Psoas muscle (tissue), 8 donors: ENCODE results near the gene BEST2. TPM values are rescaled to one million over a fixed set of nuclear protein-coding genes. Genes with fewer than 3 reads are reported as not detected.
A peak's percentile ranks its signal among the peaks of the same experiment; 100 is the strongest.

Experiments
- ATAC-seq, 4 donors: fragments of 200-7000 bp; cut with Tn5 transposase; one replicate each; pipeline ENCODE4 v1.9.1; 2020; ENCODE audit warnings: moderate library complexity in 3 of 4, mild to moderate bottlenecking in 2 of 4
- DNase-seq, 2 donors: peaks; one replicate each; pipeline ENCODE4 v3.0.0-alpha.2; 2020
- H3K27ac ChIP-seq: fragments of 200-600 bp; one replicate; pipeline ENCODE4 v1.8.0; 2022
- H3K27me3 ChIP-seq, 3 donors: fragments of 200-600 bp in 1 of 3; one replicate each; pipeline versions ENCODE4 v1.6.1 to v1.8.0; 2013 to 2022; ENCODE audit warnings: low read length in 2 of 3, mild to moderate bottlenecking in 2 of 3, moderate library complexity in 1 of 3; ENCODE audit not compliant: insufficient read depth in 3 of 3
- H3K36me3 ChIP-seq, 2 donors: fragments of 200-600 bp in 1 of 2; one replicate each; pipeline versions ENCODE4 v1.6.1 to v1.8.0; 2013 to 2022; ENCODE audit warnings: low read depth in 1 of 2, mild to moderate bottlenecking in 1 of 2, moderate library complexity in 1 of 2; ENCODE audit not compliant: insufficient read depth in 1 of 2
- H3K4me1 ChIP-seq: fragments of 200-600 bp; one replicate; pipeline ENCODE4 v1.8.0; 2022
- H3K4me3 ChIP-seq: fragments of 200-600 bp; one replicate; pipeline ENCODE4 v1.8.0; 2022; ENCODE audit warnings: mild to moderate bottlenecking
- H3K9me3 ChIP-seq: fragments of 200-600 bp; one replicate; pipeline ENCODE4 v1.8.0; 2022
- CTCF ChIP-seq: fragments of 200-600 bp; IDR thresholded peaks from one replicate; pipeline ENCODE4 v1.8.0; 2022; ENCODE audit warnings: antibody characterized with exemption
- WGBS, 3 donors: extraction: QIAGEN DNeasy Blood & Tissue Kit; methylation state at CpG; one replicate each; pipeline versions ENCODE4 v1.1.6 to v1.1.7; 2013; 5-methylcytosine and 5-hydroxymethylcytosine counted together
- intact Hi-C, 2 donors: fragments of 100-400 bp; cut with DNase I; formaldehyde crosslinking; loops; one replicate each; pipeline versions ENCODE4 v1.11.0 to v1.14.2; 2022
- polyA plus RNA-seq, 3 donors: library from polyadenylated mRNA; stranded (reverse); fragments of 200-250 nt; gene quantifications; one replicate each; pipeline ENCODE4 v1.2.3, GENCODE V29; 2013
- total RNA-seq, 4 donors: library from RNA; stranded (reverse); fragmentation: NEBNext Ultra II Directional in 2 of 4; extraction: Animal tissue kit (Norgen Biotek cat#: 25700) in 2 of 4; gene quantifications; one replicate each; pipeline versions ENCODE4 v1.2.1 to v1.2.4, GENCODE V29; 2021 to 2023
- donor health status: healthy with polysubstance abuse.
- donor health status: DM: no; HTN: no; CAD: no; lungs with moderate emphysema.
- donor health status: Bipolar disorder and iron deficiency.
- donor health status: healthy.
- donor health status: DM: yes; HTN: yes; CAD: no.
- donor health status: DM: no; HTN: no; CAD: no.
- donor health status: DM: no; HTN: no; CAD: no.
- donor health status: DM: yes; HTN: yes; CAD: no.

Gene BEST2
- total and polyA plus RNA-seq, 7 donors = 0.04 to 0.37 (median 0.08) TPM; not detected in 4

DNA sequence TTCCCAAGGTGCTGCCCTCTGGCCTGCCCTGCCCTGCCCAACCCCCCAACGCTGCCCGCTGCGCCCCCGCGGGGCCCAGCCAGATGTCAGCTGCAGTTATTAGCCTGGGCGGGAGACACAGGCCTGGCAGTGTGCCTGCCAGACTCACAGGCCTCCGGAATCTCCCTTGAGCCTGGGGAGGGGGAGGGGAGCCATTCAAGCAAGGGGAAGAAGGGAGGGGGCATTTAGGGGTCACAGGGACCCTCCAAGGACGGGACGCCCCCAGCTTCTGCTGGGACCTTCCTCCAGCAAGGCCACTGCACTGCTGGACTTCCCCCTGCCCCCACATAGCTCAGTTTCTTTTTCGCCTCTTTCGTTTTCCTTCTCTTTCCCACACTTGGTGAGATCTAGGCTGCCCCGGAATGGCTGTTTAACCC is 37.1 kb downstream of the BEST2 start:
- H3K27ac ChIP-seq = peak overlapping the region; percentile 99
- no peak for TF ChIP-seq CTCF
- ATAC-seq = peak in 2 of 4 donors; percentile 3 to 16
- H3K4me1 ChIP-seq = peaks cover 27% of the 10 kb centered on the region
- H3K36me3 ChIP-seq = no peaks in the 10 kb centered on the region
- no peaks in the 10 kb centered on the region for H3K9me3 ChIP-seq
- intact Hi-C loops = no loop called here
- H3K4me3 ChIP-seq = peak overlapping the region; percentile 99
- WGBS, 3 donors = 5 to 7% (median 7%) methylated on average over 11 to 12 of the region's 12 CpGs
- no peaks in the 10 kb centered on the region for H3K27me3 ChIP-seq
- DNase-seq = peak; percentile 85 to 90

DNA sequence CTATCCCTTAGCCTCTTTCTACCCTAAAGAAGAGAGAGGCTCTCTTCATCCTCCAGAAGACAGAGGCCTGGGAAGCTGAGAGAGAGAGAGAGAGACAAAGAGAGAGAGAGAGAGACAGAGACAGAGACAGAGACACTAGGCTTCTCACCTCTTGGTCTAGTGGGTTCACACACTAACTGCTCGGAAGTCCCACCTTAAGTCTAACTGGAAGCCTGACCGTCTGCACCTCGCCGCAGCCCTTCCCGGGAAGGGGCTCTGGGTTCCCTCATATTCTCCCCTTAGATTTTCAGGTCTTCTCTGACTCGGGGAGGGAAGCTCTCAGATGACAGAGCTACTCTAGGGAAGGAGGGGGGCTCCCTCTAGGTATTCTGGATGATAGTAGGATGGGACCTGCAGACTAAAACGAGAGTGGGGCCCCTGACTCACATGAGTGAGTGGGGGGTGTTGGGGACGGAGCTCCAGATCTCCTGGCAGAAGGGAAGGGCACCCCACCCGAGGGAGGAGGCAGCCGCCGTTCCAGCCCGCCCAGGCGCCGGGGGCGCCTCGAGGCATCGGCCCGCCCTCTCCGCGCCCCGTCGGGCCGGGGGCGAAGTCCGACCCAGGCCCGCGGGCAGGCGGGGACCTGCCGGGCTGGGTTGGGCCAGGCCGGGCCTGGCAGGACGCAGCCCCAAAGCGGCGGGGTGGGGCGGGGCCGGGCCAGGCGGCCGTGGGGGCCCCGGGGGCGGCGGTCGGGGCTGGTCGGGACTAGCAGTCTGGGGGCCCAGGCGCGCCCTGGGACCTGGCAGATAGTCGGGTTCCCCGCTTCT is 37.7 kb downstream of the BEST2 start:
- no peak for ATAC-seq
- H3K27ac ChIP-seq = peak overlapping the region; percentile 99
- WGBS, 3 donors = 13 to 17% (median 17%) methylated on average over 22 to 46 of the region's 46 CpGs
- H3K4me1 ChIP-seq = peaks cover 24% of the 10 kb centered on the region
- TF ChIP-seq CTCF = no peak
- no peaks in the 10 kb centered on the region for H3K9me3 ChIP-seq
- no peak for DNase-seq
- H3K36me3 ChIP-seq = no peaks in the 10 kb centered on the region
- H3K4me3 ChIP-seq = peak overlapping the region; percentile 99
- intact Hi-C loops = no loop called here
- H3K27me3 ChIP-seq = no peaks in the 10 kb centered on the region

DNA sequence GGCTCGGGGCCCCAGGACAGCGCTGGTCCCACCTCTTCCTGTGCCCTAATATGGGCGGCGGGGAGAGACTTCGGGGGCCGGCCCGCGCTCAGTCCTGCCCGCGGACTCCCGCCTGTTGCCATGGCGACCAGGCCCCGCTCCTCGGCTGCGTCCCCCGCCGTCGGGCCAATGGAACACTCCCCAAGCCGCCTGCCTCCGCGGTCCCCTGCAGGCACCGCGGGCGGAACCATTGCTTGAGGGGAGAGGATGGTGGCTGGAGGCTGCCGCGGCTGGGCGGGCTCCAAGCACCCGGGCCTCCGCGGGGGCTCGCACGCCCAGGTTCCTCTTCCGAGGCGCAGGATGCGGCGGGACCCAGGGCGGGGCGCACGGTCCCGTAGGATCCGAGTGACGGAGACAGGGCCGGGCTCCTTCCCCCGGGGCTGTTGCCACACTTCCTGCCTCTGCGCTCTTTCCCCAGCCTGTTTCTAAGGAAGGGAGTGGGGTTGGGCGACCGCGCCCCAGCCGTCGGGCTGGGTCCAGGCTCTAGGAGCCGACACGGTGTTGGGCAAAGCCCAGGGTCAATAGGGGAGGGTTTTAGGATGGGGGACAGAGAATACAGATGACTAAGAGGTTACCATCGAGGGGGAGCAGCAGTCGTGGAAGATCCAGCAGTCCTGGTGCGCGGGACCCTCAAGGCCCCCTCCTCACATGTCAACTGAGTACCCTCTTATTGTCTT is 38.5 kb downstream of the BEST2 start:
- intact Hi-C loops = no loop called here
- WGBS, 3 donors = 2 to 3% (median 2%) methylated on average over 44 to 56 of the region's 56 CpGs
- TF ChIP-seq CTCF = no peak
- Histone ChIP-seq H3K36me3 (no peaks in the 10 kb centered on the region), H3K4me3 (peak overlapping the region; percentile 99), H3K27me3 (no peaks in the 10 kb centered on the region), H3K4me1 (peaks cover 29% of the 10 kb centered on the region), H3K27ac (peak overlapping the region; percentile 99), H3K9me3 (no peaks in the 10 kb centered on the region)
- ATAC-seq (peak; percentile 38 to 53 (median 48)), DNase-seq (peak; percentile 98)

- no peaks in the 10 kb centered on the region for H3K9me3 ChIP-seq
- intact Hi-C loops = no loop called here
These were observed 39.2 kb downstream of the BEST2 start for GRCh38 chr19:12790628-12791344.

More at GRCh38 chr19:12790628-12791344, 39.2 kb downstream of the BEST2 start:
- 6 to 12% (median 6%) methylated on average over 22 of the region's 22 CpGs for WGBS, 3 donors
- DNase-seq (peak in 1 of 2 donors; percentile 20), ATAC-seq (no peak)
- no peak for TF ChIP-seq CTCF
- H3K27ac ChIP-seq = peak overlapping the region; percentile 99
- H3K4me3 ChIP-seq = peak overlapping the region; percentile 99
- H3K4me1 ChIP-seq = peaks cover 28% of the 10 kb centered on the region
- H3K36me3 ChIP-seq = no peaks in the 10 kb centered on the region
- no peaks in the 10 kb centered on the region for H3K27me3 ChIP-seq
